ENCODE measurements around the gene PAX2. TPM values are rescaled to one million over a fixed set of nuclear protein-coding genes. Genes with fewer than 3 reads are reported as not detected.

Gene PAX2
- polyA plus RNA-seq, 3 donors: not detected

- peaks cover 0 to 3% of the 10 kb centered on the region in 2 donors for H3K4me1 ChIP-seq (ENCODE audit: control insufficient read depth in 1 of 2, insufficient read depth in 2 of 2, low read length in 2 of 2)
- H3K9me3 ChIP-seq (replicated peaks in 1 of 2; ENCODE audit: control insufficient read depth in 1 of 2, insufficient read depth in 1 of 2, low read length in 2 of 2): peaks cover 0 to 44% of the 10 kb centered on the region in 2 donors
- no peak for TF ChIP-seq CTCF (IDR thresholded peaks at IDR 0.05)
- no peak overlapping the region for H3K4me3 ChIP-seq (replicated peaks in 1 of 3; ENCODE audit: low read depth in 2 of 3, low read length in 3 of 3)
- WGBS (ENCODE audit: insufficient coverage): 4% methylated on average over 34 of the region's 37 CpGs
- no peak overlapping the region for H2AFZ ChIP-seq (ENCODE audit: insufficient read depth, low read depth, low read length, poor library complexity, severe bottlenecking)
- Mint-ChIP-seq H3K4me1 (peaks cover 18% of the 10 kb centered on the region), H3K9me3 (peaks cover 0 to 31% (median 9%) of the 10 kb centered on the region in 7 donors), H3K4me3 (peak overlapping the region in 1 of 2 donors; percentile 81), H3K27me3 (ENCODE audit: low read depth in 3 of 3) (peaks cover 91 to 99% (median 94%) of the 10 kb centered on the region in 3 donors), H3K36me3 (peaks cover 0 to 11% of the 10 kb centered on the region in 2 donors), H3K27ac (no peak overlapping the region)
- H3K4me2 ChIP-seq (replicated peaks; ENCODE audit: extremely low read depth, low read length, poor library complexity, severe bottlenecking): no peak overlapping the region
- H3K79me2 ChIP-seq (ENCODE audit: insufficient read depth, low read length): no peaks in the 10 kb centered on the region
- peaks cover 80 to 93% of the 10 kb centered on the region in 2 donors for H3K27me3 ChIP-seq (ENCODE audit: control insufficient read depth in 2 of 2, insufficient read depth in 2 of 2, low read length in 2 of 2)
- no peak for DNase-seq
- intact Hi-C loops (cut with micrococcal nuclease): loop anchor here (2.0 to 10.0 kb wide), 2 partner anchors 77 to 181 kb away; no protein-coding TSS in a partner anchor
- H3K27ac ChIP-seq (ENCODE audit: low read depth in 1 of 2, low read length in 2 of 2): no peak overlapping the region
- no peaks in the 10 kb centered on the region for H3K36me3 ChIP-seq (replicated peaks in 1 of 2; ENCODE audit: control insufficient read depth in 1 of 2, insufficient read depth in 2 of 2, low read length in 2 of 2)
- H3K9ac ChIP-seq (ENCODE audit: insufficient read depth, low read length, poor library complexity, severe bottlenecking): no peak overlapping the region
- H4K20me1 ChIP-seq (ENCODE audit: insufficient read depth, low read length): no peaks in the 10 kb centered on the region
These were observed 3.2 kb upstream of the PAX2 start for GRCh38 chr10:100742076-100742771.

GRCh38 chr10:100742936-100743335 is 2.4 kb upstream of the PAX2 start:
- Histone ChIP-seq H3K4me3 (replicated peaks in 1 of 3; ENCODE audit: low read depth in 2 of 3, low read length in 3 of 3) (no peak overlapping the region), H3K36me3 (replicated peaks in 1 of 2; ENCODE audit: control insufficient read depth in 1 of 2, insufficient read depth in 2 of 2, low read length in 2 of 2) (no peaks in the 10 kb centered on the region), H2AFZ (ENCODE audit: insufficient read depth, low read depth, low read length, poor library complexity, severe bottlenecking) (no peak overlapping the region), H3K79me2 (ENCODE audit: insufficient read depth, low read length) (no peaks in the 10 kb centered on the region), H3K9ac (ENCODE audit: insufficient read depth, low read length, poor library complexity, severe bottlenecking) (no peak overlapping the region), H4K20me1 (ENCODE audit: insufficient read depth, low read length) (no peaks in the 10 kb centered on the region), H3K27me3 (ENCODE audit: control insufficient read depth in 2 of 2, insufficient read depth in 2 of 2, low read length in 2 of 2) (peaks cover 80 to 93% of the 10 kb centered on the region in 2 donors), H3K27ac (ENCODE audit: low read depth in 1 of 2, low read length in 2 of 2) (no peak overlapping the region), H3K4me1 (ENCODE audit: control insufficient read depth in 1 of 2, insufficient read depth in 2 of 2, low read length in 2 of 2) (no peaks in the 10 kb centered on the region), H3K9me3 (replicated peaks in 1 of 2; ENCODE audit: control insufficient read depth in 1 of 2, insufficient read depth in 1 of 2, low read length in 2 of 2) (peaks cover 0 to 40% of the 10 kb centered on the region in 2 donors), H3K4me2 (replicated peaks; ENCODE audit: extremely low read depth, low read length, poor library complexity, severe bottlenecking) (no peak overlapping the region)
- Mint-ChIP-seq H3K4me3 (peak overlapping the region in 1 of 2 donors; percentile 81), H3K36me3 (peaks cover 0 to 11% of the 10 kb centered on the region in 2 donors), H3K9me3 (peaks cover 0 to 30% (median 6%) of the 10 kb centered on the region in 7 donors), H3K27ac (no peak overlapping the region), H3K27me3 (ENCODE audit: low read depth in 3 of 3) (peaks cover 90 to 99% (median 94%) of the 10 kb centered on the region in 3 donors), H3K4me1 (peaks cover 12% of the 10 kb centered on the region)
- WGBS (ENCODE audit: insufficient coverage): 13% methylated on average over 3 of the region's 7 CpGs
- no peak for DNase-seq
- TF ChIP-seq CTCF (IDR thresholded peaks at IDR 0.05): no peak
- intact Hi-C loops (cut with micrococcal nuclease): loop anchor here (2.0 to 10.0 kb wide), 2 partner anchors 78 to 182 kb away; no protein-coding TSS in a partner anchor

All from CD14-positive monocyte (primary cell).